Stimulated activated CD8-positive, alpha-beta memory T cell treated with anti-CD3 and anti-CD28 coated beads, Interleukin-15, amount 100 ng/mL, for 1 hour (primary cell): Measurements from ENCODE around the gene TMEM107.

Experiments used
- DNase-seq: peaks from one replicate; pipeline ENCODE4 v3.0.0-alpha.2; 2020; ENCODE audit warnings: low read depth

The TMEM107 gene

GRCh38 chr17:8137645-8138373 lies 38.4 kb downstream of the TMEM107 start:
- DNase-seq: no peak

- DNase-seq: no peak
Observed at GRCh38 chr17:8133941-8134340, 42.2 kb downstream of the TMEM107 start.

- no peak for DNase-seq
Observed at GRCh38 chr17:8133399-8133798, 42.8 kb downstream of the TMEM107 start.

GRCh38 chr17:8131844-8132441 lies 44.2 kb downstream of the TMEM107 start:
- no peak for DNase-seq

- DNase-seq: no peak
Observed at GRCh38 chr17:8128125-8128784, 47.9 kb downstream of the TMEM107 start.

- DNase-seq: no peak
Observed at GRCh38 chr17:8126491-8127066, 49.6 kb downstream of the TMEM107 start.

- no peak for DNase-seq
Observed at GRCh38 chr17:8125947-8126490, 50.2 kb downstream of the TMEM107 start.

- peak; percentile 86 for DNase-seq
Observed at GRCh38 chr17:8125154-8125946, 50.8 kb downstream of the TMEM107 start.

- no peak for DNase-seq
Observed at GRCh38 chr17:8124350-8125153, 51.6 kb downstream of the TMEM107 start.

- DNase-seq: no peak
Observed at GRCh38 chr17:8123695-8124349, 52.4 kb downstream of the TMEM107 start, which contains the start of gene HES7. TSS of gene HES7 (minus strand) at chr17:8124106. CDS start at chr17:8124084, 22 bp downstream.

- DNase-seq: no peak
Observed at GRCh38 chr17:8122924-8123694, 53.1 kb downstream of the TMEM107 start.
